ENCODE data around the gene ZBP1.

The ZBP1 gene

GRCh38 chr20:57556980-57557274 lies 63.3 kb downstream of the ZBP1 start:
- CTCF ChIA-PET = interaction anchor here (0.7 kb wide), 2 partner anchors 545 to 653 kb away, joined by 3 read pairs; no protein-coding TSS in a partner anchor
- no peak overlapping the region for H3K27ac ChIP-seq
- TF ChIP-seq CTCF (conservative IDR thresholded peaks at IDR 0.05; ENCODE audit: low read depth) = no peak
- POLR2A ChIA-PET (ENCODE audit: low non-redundant PET) = interaction anchor here (0.7 kb wide), 1 partner anchor 41 kb away, joined by 3 read pairs; no protein-coding TSS in a partner anchor
- DNase-seq (ENCODE audit: low spot score) = no peak

- DNase-seq (ENCODE audit: low spot score) = no peak
- ChIA-PET CTCF (interaction anchor here (0.5 kb wide), 2 partner anchors 41 to 887 kb away, joined by 4 read pairs; no protein-coding TSS in a partner anchor), POLR2A (ENCODE audit: low non-redundant PET) (no interaction called here)
- H3K27ac ChIP-seq = no peak overlapping the region
- TF ChIP-seq CTCF (conservative IDR thresholded peaks at IDR 0.05; ENCODE audit: low read depth) = no peak
Observed at GRCh38 chr20:57555457-57556184, 64.6 kb downstream of the ZBP1 start.
